NCI-H2171 treated with DMSO at 0.1 percent for 48 hours (cell line): ENCODE results near the gene MYH2.
"Not testable (repeated sequence)": the region's sequence is repeated elsewhere in the genome, so short reads cannot be mapped to it uniquely, and the experiment has no call there.

Experiments
- DNase-seq: peaks from one replicate; lab custom pipeline; 2025; lab: John Stamatoyannopoulos, UW

Gene MYH2

DNA sequence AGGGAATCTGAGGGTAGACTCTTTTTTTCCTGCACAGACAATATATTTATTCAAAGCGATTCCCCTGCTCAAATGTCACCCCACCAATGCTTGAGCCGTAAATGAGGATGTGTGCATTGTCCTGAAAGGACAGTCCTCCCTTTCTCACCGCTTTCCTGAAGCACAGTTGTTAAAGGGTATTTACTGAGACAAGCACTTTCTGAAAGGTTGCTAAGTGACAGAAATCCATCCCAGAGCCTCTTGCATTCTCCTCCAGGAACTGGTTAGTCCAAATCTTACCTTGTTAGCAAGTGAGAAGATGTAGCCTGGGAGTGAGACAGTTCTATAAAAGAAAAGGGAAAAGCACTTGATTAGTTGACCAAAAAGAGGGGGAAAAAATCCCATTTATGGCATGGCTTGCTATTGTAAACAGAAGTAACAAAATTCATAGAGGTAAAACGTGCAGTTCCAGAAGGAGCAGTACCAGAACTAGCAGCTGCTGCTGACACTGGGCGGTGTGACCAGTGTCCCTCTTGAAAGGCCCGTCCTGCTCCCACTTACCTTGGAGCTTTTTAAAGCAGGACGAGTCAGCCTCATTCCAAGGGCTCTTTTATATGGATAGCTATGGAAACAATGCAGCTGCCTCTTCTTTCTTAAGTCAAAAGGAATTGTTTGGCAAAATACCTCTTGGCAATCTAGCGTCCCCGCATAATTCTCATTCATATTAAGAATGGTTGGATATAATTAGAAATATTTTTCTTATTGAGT lies at the start of gene MYH2:
Gene MYH2 (minus strand): TSS at position 563 of the 747 bp plus-strand sequence. CDS start 1,738 bp downstream, outside the sequence.
- no peak for DNase-seq

DNA sequence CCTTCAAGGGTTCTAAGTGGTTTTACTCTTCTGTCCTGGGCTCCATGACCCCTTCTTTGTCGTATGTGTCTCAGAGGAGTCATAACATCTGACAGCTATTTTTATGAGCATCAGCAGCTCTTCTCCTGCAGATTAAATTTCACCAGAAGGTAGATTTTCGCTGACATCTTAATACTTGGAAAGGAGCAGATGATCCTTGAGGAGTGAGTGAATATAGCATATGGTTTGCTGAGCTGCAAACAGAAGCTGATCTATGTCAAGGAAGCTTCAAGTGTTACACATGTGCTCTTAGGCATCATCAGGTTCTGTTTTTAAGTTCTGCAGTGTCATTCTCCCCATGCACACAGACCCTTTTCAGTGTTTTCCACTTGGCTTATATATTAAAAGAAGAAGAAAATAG lies 49.2 kb upstream of the MYH2 start:
- peak; percentile 70 for DNase-seq

DNA sequence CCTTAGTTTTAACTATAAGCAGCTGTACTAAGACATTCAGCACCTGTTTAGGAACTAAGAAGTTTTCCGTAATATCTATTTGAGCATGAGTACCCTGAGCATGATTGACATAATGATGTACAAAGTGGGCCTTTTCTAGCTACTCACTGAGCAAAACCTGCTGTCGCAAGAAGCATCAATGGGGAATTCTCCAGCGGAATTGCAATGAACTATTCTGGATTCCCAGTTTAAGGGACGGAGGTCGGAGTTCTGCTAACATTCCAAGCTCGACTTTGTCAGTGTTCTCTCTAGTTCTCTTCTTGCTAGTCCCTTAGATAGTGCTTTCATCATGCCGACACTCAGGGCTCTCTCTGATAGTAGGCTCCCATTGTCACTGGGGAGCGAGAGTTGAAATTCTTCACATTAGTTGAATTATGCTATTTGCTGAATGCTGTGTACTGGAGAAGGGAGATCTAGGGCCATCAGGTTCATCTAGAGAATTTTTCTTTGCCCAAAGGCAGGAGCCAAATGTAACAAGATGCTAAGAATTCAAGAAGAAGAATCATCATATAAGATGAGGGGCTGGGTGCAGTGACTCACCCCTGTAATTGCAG lies 40.2 kb upstream of the MYH2 start:
- DNase-seq: no peak

DNA sequence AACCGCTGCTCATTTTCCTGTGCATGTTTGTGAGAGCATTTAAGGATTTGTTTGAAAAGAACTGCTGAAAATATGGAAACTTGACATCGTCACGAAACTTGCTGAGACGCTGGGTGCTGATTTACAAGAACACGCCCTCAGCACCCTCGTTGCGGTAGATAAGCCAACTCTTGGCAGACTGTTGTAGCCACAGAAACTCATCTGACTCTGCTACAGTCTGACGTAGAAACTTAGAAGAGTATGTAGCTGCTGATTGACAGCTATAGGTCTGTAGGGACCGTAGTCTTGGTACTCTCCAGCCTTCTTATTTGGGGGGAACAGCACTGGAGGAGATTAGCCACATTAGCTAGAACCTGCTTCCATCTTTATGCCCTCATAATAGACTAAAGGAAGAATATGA lies 36.1 kb upstream of the MYH2 start:
- DNase-seq: no peak

DNA sequence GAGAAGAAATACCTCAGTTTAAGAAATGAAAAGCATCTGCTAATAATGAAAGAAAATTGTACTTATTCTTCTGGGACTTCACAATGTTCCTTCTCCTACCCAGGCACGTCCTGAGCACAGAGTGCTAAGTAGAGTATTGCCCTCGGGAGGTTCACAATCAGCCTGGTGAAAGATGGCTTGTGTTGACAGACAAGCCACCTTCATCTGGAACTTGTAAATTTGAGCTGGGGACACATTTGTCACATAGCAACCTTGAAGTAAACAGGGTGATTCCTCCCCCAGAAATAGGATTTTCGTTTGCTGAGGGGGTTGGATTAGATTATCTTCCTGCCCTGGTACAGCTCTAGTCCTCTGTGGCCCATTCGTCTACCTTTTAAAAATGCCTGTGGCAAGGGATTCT lies 34.4 kb upstream of the MYH2 start:
- peak; percentile 9 for DNase-seq

DNA sequence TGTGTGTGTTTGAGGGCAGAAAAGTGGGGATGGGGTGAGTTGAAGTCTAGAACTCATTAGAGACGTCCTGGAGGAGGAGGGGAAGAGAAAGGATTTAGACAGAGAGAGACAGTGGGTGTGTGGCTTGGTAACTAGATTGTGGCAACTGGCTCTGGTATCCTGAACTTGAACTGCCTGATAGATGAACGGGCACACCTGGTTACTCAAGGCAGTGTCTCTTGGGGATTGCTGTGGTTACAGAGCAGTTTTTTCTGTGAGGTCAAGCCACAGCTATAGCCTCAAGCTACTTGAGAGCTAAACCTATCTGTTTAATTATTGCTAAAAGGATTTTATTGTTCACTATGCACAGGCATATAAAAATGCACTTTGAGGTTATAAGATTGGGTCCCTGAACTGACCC lies 29.8 kb upstream of the MYH2 start:
- peak; percentile 32 for DNase-seq

DNA sequence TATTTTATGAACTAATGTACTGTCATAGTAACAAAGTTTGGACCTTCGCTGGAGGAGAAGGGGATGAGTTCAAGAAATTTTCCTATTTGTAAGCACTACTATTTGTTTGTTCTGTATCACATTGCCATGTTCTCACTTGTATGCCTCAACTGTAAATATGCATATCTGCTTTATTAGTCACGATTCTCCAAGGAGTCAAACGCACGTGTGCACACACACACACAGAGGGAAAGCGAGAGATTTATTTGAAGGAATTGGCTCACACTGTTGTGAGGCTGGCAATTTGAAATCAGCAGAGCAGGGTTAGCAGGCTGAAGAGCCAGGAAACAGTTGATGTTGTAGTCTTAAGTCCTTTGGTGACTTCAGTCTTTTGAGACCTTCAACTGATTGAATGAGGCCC lies 24.9 kb upstream of the MYH2 start:
- no peak for DNase-seq

DNA sequence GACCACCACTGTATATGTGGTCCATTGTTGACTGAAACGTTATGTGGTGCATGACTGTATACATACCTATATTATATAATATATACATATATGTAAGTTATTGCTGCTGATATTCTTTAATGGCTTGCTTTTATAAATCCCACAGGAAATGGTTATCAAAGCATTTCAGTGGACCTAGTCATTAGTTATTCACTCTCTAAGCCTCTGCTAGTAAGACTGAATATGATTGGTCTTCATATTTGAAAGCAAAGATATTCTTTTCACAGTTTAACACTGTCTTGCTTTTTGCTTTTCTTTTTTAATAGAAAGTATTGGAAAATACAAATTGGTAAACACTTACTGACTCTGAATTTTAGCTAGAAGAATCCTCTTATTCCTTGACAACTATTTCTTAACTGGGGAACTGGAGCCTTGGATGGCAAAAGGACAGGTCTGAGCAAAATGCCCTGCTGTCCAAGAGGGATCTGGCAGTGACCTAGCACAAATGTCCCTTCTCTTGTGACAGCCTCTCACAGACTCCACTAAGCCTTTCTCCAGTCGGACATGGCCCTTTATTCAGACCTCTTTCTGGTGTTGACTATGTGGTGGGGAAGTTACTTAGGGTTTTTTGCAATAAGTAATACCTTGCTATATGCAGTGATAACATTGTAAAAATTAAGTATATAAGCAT lies 14.7 kb upstream of the MYH2 start:
- DNase-seq: no peak

DNA sequence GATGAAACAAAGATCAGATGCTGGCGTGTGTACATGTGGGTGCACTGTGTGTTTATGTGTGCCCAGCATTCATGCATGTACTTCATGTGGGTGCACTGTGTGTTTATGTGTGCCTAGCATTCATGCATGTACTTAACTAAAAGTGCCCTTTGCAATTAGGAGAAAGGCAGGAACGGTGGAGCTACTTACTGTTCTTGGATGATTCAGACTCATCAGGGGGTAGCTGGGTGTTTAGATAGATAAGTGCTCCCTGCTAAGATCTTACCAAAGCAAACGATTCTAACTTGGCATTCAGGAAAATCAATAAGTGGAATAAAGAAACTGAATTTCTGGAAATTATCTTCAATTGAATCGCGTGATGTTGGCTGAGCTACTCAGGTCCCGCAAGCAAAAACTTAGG lies 8.6 kb upstream of the MYH2 start:
- DNase-seq: no peak

DNA sequence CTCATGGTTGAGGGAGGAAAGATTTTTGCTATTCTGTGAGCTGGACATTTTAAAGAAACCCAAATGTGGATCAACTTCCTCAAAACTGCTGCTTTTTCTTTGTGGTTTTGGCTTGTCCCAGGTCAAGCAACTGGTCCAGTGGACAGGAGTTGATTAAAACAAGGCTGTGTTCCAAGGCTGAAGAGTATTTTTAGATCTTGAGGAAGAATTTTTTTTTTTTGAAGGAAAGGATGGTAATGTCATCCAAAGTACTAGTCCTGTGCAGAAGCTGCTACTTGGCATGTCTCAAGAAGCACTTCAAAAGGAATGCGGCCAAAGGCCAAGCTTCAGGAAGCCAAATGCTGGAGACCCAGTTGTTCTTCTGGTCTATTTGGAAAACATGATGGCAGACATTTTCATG lies 8.0 kb upstream of the MYH2 start:
- DNase-seq: no peak

DNA sequence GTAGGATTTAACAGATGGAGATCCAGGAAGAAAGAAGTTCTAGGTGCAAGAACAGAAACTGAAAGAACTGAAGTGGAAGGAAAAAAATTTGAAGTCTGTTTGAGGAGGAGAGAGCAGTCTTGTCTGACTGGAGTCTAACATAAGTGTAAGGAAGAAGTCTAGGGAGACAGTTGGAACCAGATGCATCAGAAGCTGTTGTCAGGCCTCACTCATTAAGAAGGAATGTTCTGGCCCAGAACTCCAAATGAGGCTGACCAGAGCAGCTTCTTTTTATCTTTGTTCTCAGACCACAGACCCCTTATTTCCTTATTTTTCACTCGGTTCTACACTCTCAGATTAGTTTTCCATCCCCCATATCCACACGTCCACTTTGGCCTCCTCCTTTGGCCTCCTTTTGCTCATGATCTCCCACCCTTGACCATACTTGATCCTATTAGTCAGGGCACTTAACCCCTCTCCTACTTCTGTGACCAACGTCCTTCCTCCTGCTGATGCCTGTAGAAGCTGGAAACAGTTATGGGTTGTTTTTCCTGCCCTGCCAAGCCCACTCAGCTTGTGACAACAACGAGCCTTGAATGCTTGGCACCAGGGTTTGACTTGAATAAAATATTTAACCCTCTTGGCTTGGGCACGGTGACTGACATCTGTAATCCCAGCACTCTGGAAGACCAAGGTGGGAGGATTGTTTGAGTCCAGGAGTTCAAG lies 7.0 kb upstream of the MYH2 start:
- DNase-seq: no peak

DNA sequence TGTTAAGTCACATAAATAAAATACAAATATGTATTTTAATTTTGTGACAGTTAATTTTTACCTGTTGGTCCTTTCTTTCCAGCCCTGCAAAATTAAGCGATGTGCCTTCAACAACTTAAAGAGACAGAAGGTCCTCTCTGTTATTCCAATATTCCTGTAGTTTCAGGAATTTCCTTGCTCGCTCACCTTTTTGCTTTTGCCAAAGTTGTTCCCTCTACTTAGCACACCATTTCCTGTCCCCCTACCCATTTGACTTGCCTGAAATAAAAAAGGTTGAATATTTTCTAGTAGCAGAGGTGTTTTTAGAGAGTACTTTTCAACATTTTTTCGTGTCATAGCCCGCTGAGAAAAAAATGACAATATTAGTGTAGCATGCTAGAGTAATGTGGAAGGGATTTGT lies 556 bp upstream of the MYH2 start:
- DNase-seq: no peak

DNA sequence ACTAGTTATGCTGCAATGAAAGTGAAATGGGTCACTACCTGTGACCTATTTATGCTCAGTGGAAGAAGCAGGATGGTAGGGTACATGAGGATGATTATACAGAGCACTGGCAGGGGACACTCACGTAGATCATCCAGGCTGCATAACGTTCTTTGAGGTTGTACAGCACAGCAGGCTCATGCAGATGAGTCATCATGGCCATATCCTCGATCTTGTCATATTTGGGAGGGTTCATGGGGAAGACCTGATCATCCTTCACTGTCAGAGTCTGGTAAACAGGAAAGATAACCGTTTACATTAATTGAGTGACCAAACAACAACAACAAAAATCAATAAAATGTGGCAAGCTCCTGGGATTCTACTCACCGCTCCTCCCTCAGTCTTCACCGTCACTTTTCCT lies 2.1 kb downstream of the MYH2 start:
- no peak for DNase-seq

DNA sequence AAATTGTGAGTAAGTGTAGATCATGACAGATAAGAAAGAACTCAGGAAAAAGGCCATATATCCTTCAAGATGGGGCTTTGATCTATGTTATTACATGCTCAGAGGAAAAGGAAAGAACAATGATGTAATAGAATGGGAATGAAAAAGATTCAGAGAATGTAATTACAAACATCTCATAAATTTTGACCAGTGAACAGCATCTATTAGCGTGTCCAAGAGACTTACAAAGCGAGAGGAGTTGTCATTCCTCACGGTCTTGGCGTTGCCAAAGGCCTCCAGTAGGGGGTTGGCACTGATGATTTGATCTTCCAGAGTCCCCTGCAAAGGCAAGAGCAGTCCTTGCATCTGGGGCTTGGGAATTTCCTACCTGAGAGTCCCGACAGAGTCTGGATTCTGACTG lies 6.0 kb downstream of the MYH2 start:
- not testable (repeated sequence) for DNase-seq

DNA sequence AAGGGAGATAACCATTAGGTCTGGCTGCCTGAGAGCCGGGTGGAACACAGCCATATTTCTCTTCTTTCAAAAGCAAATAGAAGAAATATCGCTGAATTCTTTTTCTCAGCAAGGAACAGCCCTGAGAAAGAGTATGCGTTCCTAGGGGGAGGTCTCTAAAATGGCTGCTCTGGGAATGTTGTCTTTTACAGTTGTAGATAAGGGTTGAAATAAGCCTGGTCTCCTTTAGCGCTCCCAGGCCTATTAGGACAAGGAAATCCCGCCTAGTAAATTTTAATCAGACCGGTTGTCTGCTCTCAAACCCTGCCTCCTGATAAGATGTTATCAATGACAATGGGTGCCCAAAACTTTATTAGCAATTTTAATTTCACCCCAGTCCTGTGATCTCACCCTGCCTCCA lies 8.3 kb downstream of the MYH2 start:
- not testable (repeated sequence) for DNase-seq

DNA sequence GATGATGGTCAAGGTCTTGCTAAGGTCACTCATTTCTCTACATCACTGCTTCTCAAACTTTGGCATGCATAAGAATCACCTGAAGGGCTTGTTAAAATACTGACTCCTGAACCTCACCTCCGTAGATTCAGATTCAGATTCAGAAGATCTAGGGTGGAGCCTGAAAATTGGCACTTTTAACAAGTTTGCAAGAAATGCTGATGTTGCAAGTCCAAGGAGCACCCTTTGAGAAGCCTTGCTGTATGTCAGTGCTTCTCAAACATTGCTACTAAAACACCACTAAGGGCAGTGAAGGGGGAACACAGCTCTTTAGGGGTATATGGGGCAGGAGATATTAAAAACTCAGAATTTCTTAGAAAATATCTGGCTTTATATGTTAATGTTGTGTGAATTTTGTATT lies 17.4 kb downstream of the MYH2 start:
- DNase-seq: no peak

DNA sequence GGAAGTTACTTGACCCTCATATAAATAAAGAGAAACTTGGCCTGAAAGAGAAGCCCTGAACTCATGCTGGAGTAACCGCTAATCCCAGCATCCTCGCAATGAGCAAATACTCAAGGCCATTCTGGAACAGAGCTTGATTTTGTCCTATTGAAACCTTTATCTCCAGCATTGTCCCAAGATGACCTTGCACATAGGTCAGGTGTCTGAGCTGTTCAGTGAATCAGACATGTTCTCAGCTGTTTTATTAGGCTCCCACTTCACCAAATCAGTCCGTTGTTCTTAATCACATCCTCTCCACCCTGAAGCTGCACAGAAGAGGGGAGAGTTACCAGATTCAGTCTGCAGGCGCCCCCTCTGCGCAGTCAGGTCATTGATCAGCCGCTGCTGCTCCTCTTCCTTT lies 22.0 kb downstream of the MYH2 start:
- no peak for DNase-seq

DNA sequence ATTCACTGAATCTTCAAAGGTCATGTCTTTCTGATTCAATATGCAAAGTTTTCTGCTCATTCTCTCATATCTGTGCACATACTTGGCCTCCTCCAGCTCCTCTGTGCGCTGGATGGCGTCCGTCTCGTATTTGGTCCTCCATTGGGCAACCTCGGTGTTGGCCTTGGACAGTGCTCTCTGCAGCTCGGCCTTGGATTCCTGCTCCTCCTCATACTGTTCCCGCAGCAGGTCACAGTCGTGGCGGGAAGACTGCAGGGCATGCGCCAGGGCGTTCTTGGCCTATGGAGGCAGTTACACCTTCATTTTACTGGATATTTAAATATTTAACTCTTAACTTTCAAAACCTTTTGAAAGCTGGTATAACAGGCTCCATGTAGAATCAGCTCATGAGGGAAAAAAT lies 22.9 kb downstream of the MYH2 start:
- no peak for DNase-seq

DNA sequence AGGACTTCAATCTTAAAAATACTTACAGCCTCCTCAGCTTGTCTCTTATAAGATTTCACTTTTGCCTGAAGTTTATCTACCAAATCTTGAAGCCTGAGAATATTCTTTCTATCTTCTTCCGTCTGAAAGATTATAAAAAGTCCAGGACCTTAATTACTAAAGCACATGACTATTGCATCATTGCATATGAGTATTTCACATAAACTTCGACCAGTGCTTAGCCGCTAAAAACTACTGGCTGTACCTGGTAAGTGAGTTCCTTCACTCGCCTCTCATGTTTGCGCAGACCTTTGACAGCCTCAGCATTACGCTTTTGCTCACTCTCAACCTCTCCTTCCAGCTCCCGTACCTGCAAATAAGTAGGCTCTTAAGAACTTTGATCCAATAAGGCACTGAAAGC lies 26.4 kb downstream of the MYH2 start:
- DNase-seq: no peak

DNA sequence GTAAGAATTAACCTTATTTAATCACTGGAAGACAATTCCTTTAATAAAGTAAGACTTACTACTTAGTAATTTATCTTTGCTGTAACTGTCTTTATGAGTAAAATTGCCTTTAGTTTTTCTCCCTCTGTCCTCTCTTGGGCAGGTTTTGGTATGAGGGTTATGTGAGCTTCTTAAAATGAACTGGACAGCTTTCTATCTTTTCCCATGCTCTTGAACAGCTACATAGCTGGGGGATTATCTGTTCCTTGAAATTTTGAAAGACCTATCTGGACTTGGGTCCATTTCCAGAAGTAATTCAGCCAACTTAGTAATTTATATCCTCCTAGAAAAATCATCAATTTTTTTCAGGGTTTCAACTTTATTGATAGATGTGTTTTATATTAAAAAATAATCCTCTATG lies 27.5 kb downstream of the MYH2 start:
- no peak for DNase-seq

DNA sequence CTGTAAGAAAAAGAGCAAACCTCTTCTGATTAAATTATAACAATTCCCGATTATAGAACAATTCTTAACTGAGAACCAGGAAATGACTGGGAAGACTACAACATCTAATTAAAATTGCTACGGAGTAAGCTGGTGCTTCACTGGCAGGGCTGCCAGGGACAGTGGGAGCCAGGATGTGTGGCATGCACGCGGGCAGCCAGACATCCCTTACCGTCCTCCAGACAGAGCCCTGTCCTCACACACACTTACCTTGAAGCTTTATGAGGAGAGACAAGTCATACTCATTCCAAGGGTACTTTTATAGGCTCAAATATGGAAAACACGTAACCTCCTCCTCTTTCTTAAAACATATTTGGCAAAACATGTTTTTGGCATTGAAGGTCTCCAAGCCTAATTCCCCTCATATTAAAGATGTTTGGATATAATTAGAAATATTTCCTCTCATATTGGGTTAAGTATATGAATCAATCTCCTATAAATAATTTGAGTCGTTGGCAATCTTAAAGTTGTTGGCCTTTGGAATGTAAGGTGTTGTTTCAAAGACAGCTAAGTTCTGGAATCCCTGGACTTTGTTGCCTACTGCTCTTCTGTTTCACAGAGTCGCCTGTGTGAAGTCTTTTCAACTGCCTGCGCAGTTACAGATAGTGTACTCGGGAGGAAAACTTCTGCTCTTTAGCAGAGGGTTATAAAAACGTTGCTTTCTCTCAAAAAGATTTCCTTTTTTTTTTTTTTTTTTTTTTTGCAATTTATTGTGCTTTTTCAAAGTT lies 31.0 kb downstream of the MYH2 start, which contains the start of gene MYH1:
Gene MYH1 (minus strand): TSS at position 272 of the 767 bp plus-strand sequence. CDS start 1,900 bp downstream, outside the sequence.
- DNase-seq: no peak

DNA sequence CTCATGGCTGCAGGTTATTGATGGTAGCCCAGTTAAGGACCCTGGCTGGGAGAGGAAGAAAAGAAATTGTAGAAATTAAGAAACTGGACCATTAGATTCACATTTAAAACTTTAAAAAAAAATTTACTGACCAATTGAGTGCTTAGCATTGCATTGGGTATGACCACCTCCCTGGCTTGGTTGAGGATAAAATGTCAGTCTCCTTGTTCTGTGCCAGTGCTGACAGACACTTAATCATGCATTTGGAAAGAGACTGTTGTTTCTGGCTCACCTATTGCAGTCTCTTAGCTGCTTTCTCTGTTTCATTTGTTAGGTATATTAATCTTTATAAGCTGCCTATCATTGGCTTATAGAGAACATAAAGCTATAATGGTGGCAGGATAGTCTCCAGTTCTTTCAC lies 32.8 kb downstream of the MYH2 start:
- DNase-seq: no peak
